OCI-M1 (cell line): ENCODE results near the gene DDX17.

Experiments used
- DNase-seq: peaks from one replicate; lab custom pipeline; 2025; lab: John Stamatoyannopoulos, UW

DDX17 gene

DNA sequence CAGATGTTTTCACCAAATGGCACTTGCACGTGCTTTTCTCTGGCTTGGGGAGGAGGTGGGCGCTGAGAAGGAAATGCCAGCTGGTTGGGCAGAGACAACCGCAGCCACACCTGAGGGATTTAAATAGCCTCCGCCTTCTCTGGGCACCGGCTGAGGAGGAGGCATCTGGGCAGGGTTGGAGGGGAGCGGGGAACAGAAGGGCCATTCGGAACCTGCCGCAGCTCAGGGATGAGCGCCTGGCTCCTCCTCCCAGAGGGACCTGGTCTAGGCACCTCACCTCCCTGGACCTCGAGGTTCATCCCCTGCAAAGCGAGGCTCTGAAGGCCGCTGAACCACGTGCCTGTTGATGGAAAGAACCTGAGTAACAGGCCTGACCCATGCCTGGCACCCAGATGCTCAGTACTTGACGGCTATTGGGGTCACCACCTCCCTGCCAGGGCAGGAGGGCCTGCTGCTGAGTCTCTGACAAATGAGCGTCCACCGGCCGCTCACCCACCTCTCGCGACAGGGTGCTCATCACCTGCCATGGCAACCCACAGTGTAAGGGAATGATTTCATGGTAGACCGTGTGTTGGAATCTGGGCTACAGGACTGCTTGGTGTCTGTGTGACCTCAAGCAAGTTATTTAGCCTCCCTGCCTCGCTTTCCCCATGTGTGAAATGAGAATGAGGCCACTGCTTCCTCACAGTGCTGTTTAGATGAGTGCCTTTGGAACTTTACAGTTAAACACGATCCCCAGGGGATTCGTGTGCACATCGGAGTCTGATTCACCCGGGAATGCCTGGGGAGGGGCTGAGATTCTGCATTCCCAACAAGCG, 40.2 kb downstream of the DDX17 start:
- DNase-seq: no peak

DNA sequence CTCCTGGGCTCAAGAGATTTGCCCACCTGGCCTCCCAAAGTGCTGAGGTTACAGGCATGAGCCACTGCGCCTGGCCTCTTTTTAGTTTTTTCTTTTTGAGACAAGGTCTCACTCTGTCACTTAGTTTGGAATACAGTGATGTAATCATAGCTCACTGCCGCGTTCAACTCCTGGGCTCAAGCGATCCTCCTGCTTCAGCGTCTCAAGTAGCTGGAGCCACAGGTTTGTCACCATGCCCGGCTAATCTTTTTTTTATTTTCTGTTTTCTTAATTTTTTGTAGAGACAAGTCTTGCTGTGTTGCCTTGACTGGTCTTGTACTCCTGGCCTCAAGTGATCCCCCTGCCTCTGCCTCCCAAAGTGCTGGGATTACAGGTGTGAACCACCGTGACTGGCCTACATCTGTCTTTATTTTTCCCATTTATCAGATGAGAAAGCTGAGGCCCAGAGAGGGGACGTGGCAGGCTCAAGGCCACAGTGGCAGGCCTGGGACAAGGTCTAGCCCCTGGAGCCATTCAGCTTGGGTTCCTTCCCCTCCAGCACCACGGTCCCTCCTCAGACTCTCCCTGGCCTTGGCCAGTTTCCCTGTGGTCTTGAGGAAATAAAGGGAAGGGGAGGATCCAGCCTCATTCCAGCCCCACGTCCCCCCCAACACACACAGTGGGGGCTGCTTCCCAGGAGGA, 41.0 kb downstream of the DDX17 start:
- DNase-seq: no peak

DNA sequence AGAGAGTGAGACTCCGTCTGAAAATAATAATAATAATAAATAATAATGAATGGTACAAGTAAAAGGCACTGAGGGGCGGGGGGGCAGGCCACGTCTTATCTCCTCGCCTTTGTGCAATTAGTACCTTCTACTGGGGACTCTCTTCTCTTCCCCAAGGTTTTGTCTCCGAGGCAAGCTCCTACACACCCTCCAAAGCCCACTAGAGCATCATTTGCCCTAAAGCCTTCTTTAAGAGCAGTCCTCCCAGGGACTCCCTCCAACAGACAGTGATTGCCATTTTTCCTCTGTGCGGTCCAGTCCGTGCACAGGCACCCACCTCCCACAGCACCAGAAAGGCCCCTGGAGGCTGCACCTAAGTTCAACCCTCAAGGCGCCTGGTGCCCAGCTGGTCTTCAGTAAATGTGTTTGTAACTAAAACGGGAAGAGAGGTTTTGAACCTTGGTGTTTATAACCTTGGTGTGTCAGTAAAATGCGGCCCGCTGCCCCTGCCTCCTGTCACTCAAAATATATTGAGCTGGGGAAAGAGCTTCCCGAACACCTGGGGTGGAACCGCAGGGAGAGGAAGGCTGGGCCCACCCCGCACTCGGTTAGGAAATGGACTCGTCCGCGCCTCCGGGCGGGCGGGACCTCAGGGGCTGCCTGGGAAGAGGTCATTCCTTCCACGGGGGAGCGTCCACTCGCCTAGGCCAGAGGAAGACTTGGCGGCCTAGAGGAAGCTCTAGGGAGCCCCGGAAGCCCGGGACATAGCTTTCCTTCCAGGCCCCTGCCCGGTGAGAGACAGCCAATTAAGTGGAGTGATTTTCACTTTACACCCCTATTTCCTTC, 42.9 kb downstream of the DDX17 start:
- DNase-seq: no peak

DNA sequence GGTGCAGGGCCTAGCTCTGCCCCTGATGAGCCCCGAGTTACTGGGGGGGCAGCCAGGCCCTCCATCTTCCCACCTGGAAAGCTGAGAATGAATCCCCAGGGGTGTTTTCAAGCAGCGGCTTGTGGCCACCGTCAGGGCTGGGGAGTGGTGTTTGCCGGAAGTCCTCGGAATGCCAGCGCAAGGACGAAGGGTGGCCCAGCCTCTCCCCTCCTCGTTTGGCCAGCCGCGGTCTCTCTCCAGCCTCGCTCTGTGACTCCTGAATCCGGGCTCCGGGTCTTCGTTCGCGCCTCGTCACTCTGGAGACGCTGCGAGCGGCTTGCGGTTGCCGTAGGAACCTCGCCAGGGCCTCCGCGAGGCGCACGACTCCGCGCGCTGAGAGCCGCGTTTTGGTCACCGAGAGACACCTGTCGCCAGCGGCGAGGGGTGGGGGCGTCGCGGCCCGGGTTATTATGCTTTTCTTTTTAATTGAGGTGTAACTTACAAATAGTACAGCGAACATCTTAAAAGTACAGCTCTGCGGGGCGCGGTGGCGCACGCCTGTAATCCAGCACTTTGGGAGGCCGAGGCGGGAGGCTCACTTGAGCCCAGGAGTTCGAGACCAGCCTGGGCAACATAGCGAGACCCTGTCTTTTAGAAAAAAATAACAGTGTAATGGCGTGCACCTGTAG, 44.6 kb downstream of the DDX17 start:
- DNase-seq: peak; percentile 89

DNA sequence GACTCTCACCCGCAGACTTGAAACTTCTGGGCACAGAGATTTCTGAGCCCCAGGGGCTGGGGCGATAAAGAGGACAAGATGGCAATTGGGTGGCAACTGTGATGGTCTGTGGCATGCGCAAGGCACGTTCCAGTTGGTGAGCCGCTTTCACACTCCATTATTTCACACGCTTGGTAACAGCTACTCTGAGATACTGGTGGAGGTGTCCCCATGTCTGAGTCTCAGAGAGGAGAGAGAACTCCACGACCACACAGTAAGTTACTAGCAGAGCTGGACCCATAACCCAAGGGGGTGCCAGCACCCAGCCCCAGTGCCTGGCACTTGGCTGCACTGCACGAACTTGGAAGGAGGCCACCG, 45.1 kb downstream of the DDX17 start:
- DNase-seq: no peak

DNA sequence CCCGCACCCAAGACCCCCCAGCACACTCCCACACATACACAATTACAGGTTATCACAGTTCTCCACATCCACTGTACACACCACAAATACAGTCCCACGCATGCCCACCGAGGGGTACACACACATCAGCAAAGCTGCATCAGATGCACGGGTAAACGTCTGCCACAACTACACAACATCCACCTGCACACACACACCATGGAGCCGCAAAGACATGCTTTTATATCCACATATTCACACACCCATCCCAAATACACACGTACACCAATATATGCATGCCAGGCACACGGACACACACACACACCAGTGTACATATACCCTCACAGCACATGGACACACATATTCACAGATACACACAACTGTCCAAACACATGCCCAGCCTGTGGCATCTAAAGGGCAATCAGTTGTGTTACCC, 45.7 kb downstream of the DDX17 start:
- DNase-seq: no peak

DNA sequence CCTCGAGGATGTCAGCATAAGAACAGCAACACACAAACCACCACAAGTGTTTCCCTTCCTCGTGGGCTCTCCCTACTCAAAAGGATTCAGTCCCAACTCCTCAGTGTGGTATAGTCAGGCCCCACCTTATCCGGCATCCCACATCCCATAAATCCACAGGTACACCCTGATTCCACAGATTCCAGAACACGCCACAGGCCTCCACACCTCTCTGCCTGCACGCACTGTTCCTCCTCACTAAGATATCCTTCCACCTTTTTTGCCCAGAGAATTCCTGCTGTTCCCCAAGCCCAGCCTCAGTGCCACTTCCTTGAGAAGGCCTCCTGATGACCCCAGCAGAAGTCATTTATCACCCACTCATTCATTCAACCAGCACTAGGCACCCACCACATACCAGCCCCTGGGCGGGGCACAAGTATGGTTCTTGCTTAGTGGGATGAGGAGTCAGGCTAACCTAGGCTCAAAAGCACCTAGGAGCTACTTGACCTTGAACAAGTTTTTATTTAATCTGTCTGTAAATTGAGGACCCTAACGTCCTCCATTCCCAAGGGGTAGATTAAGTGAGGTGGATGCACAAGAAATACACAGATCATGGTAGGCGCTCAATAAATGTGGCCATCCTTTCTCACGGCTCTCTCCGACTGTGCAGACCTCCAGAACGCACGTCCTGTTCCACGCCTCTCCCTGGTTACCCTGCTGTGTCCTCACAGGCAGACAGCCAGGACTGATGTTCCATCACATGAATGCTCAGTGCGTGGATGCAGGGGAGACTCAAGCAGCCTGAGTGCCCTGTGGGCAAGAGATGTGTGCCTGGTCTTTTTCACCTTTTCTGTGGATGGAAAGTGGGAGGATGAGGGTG, 49.0 kb downstream of the DDX17 start:
- no peak for DNase-seq

DNA sequence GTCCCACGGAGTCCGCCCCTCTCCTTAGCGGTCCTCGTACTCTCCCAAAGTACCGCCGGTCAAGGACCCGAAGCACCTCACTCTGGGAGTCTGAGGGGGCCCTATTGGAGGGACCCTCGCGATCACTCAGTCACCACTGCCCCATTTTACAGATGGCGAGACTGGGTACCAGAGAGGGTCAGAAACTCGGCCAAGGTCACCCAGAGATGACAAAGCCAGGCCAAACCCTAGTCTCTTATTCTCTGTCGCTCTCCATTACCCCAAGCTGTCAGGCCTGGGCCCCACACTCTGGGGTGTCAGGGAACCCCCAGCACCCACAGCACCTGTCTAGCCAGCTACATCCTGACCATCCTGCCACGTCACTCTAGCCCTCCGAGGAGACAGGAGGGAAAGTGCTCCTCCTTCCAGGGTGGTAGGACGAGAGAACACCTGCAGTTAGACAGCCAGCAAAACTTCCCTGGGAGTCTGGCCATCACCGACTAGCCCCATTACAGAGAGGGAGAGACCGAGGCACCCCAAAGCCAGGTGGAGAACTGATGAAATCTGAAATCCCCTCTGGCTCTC, 49.8 kb downstream of the DDX17 start:
- no peak for DNase-seq

DNA sequence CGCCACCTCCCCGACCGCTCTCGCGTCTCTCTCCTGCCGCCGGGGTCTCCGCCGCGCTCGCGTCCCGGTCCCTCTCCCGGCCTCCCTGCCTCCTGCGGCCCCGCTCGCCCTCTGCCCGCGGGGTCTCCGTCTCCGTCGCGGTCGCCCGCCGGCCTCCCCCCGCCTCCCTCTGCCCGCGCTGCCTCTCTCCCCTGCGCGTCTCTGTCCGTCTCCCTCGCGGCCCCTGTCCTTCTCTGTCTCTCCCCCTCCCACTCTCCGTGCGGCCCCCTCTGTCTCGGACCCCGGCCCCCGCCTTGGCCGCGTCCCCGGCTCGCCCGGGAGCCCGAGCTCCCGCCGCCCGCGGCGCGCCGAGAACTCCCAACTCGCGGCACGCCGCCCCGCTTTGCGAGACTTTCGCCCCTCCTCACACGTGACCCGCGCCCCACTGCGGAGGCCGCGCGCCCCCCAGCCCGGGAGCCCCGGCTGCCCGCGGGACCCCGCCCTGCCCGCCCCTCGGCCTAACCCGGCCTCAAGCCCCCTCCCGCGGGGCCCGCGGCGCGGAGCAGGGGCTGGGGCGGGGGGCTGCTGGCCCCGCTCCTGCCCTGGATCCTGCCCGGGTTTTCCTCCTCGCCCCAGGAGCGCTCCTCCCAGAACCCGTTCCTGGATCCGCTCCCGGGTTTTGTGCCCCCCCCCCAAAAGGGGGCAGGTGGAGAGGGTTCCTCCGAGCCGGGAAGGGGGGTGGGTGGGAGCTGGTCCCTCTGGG, 50.4 kb downstream of the DDX17 start:
- DNase-seq: peak; percentile 27

DNA sequence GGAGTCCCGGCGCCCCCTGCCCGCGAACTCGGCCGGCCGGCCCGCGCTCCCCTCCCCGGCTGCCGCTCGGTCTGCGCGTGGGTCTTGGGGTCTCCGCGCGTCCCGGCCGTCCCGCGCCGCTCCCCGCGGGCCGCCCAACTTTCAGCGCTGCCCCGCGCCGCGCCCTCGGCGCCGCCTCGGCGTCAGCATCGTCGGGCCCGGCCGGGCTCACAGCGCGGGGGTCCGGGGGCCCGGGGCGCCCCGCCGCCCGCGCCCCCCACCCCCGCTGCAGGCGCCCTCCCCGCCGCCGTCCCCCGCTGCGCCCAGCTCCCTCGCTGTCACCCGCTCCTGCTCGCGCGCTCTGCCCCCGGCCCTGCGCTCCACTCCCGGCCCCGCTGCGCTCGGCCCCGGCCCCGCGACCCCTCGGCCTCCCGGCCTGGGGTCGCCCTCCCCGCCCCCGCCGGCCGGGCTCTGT, 51.0 kb downstream of the DDX17 start, which contains the start of gene KCNJ4:
KCNJ4 (minus strand) TSS at position 124 of the 454 bp plus-strand sequence. CDS start 27,067 bp downstream, outside the sequence.
- DNase-seq: no peak

DNA sequence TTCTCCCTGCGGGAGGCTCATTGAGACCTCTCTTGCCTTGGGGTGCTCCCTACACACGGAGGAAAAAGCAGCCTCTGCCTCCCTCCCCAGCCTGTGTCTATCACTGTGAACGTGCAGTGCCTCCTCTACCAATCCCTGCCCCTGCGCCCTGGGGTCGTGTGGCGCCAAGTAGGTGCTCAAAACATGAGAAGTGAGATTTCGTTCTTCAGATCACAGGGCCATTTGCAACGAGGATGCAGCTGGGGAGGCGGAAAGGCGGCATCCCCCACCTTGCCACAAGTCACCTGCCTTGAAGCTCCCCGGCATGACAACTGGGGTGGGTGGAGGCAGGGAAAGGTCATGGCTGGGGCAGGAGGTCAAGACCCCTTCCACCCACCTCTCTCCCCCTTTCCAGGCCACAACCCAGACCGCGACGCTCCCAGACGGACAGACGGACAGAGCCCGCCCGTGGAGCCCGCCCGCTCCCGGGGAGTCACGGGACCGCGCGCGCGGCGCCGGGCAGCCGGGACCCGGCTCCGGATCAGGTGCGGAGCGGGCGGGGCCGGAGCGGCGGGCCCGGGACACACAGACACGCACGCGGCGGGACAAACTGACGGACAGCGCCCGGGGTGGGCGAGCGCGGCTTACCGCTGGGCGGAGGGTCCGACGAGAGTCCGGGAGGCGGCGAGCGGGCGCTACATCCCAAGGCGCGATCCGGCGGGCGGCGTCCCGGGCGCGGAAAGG, 51.6 kb downstream of the DDX17 start:
- DNase-seq: no peak

DNA sequence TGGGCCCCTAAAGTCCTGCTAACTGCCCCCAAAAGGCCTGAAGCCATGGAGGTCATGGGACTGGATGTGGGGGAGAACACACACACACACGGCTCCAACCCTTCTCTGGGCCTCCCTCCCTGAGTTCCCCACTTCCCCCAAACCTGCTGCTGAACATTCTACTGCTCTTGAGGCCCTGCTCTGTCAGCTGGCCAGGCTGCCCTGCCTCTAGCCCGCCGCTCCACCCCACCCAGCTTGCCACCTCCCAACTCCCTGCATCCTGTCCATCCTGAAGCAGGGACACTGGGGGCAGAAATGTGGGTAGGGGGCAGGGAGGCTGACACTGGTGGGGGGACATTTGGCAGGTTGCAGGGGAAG, 52.1 kb downstream of the DDX17 start:
- DNase-seq: no peak

DNA sequence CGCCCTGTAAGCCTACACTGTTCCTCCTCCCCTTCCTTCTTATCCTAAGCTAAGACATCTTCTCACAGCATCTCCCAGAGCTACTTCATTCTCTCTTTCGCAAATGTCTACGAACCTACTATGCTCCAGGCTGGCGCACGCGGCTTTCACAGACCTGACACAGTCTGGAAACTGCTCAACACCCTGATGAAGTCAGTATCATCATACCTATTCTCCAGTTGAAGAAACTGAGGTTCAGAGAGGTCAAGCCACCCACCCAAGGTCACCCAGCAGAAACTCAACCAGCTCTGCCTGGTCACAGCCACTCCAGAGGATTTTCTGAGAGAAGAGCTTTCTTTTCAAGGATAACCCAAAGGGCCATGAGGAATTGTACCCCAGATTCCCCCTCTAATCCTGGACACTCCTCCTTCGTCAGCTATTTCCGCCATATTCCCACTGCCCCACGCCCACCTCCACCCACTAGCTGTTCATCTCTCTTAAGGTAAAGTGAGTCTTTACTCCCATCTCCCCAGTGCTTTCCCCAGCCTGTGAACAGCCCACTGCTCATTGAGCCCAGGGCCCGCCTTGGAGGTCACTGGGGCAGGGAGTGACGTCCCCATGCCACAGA, 52.9 kb downstream of the DDX17 start:
- no peak for DNase-seq

DNA sequence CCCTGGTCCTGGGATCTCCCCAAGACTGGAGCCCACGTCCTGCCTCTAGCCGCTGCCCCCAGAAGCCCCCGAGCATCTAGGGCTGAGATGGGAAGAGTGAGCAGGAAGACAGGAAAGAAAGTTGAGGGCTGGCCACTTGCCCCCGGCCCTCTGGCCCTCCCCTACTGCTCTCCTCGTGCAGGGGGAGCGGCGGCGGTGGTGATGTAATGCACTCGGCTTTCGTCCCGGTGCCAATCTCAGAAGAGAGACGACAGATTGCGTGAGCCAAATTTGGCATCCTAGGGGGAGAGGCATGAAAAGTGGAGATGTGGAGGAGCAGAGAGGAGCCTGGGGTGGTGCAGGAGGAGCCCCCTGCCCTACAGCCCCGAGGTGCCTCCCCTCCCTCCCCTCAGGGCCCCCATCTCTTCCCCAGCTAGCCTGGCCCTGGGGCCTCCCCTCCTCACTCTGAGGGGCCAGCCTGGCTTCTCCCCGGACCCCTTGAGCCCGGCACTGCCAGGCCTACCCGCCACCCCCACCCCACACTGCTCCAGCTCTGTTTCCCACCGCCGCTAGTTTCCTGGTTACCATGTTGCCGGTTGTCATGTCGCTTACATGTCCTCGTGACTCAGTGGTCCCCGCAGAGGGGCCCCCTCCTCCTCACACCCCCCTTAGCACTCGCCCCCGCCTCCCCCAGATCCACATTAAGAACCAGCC, 53.6 kb downstream of the DDX17 start:
- peak; percentile 14 for DNase-seq

DNA sequence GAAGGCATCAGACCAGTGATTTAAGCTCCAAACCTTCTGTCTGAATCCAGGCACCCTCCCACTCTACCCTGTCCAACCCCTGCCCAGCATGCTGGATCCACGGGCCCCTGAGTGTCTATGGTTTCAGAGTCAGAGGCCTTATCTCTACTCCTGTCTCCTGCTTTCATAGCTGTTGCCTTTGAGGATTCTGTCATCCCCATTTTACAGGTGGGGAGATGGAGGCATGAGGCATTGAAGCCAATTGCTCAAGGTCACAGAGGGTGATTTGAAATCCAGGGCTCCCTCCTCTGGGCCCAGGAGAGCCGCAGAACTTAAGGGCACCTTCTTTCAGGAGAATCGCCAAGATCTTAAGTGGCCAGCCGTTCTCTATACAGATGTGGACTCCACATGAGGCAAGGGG, 54.2 kb downstream of the DDX17 start:
- DNase-seq: no peak

DNA sequence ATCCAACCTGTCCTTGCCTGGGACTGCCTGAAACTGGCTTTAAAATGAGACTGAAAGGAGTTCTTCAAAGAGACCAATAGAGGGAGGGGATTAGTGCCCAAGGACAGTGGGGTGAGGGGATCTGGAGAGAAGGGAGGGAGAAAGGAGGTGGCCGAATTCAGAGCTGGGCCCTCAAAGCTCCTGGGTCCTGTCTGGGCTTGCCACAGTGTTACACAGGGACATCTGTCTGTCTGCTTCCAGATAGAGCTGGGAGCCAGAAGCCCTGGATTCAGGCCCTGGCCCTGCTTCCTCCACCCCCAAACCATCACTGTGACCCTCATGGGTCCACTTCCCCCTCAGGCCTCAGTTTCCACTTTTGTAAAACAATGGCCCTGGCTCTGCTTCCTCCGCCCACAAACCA, 54.7 kb downstream of the DDX17 start:
- no peak for DNase-seq

DNA sequence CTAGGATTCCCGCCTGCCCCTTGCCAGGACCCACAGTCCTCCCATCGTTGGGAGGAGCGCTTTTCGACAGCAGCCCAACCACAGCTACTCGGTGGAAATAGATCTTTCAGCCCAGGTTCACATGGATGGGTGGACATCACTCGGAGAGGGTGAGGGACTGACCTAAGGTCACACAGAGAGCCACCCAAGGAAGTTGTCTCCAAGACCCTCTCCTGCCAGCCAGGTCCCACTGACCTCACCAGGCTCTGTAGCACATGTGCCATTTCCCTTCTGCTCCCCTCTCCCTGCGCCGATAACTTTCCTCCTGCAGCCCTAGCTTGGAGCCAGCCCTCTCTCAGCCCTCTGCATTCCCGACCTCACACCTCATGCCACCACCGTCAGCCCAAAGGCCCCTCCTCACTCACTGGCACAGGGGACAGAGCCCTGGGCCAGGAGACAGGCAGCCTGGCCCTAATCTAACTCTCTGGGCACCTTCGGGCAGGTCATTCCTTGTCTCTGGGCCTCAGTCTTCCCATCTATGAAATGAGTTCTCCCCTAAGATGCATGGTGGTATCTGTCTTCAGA, 55.8 kb downstream of the DDX17 start:
- DNase-seq: no peak

DNA sequence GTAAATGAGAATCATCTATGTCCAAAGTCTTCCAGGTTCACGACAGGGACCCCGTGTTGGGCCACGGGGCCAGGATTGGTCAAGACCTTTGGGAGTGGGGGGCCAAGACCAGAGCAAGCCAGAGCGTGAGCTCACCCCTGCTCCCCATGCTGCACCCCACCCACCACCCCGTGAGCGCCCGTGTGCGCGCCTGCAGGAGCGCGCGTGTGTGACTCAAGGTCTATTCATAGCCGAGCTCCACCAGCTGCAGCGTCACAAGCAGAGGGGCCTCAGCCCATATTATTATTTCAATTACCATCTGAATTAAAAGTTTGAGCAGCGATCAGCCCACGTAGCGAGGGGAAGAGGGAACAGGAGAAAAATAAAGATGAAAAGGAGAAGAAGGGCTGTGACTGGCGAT, 56.3 kb downstream of the DDX17 start:
- no peak for DNase-seq
